Heart left ventricle (tissue), 13 donors: ENCODE measurements around the gene TMEM238.

Experiments
- POLR2A ChIP-seq, 2 donors: fragments of 450-650 bp; IDR thresholded peaks; one replicate each; pipeline ENCODE4 v1.6.1; 2017; ENCODE audit warnings: antibody characterized with exemption in 2 of 2, mild to moderate bottlenecking in 2 of 2, moderate library complexity in 2 of 2
- TF ChIP-seq, protein P1 (sequence below), 12 donors: fragments of 200-600 bp; sonication (generic) in 4 of 12; IDR thresholded peaks; one replicate each; pipeline versions ENCODE4 v1.5.0 to v1.8.0; 2018 to 2022; ENCODE audit warnings: antibody characterized with exemption in 12 of 12, mild to moderate bottlenecking in 5 of 12
- donor health status: ischemic (EF 13 %, LVEDD 7.1; RV severe dilation, severe dysfunction).
- donor health status: DM: no; HTN: yes; CAD: no.
- donor health status: DM: no; HTN: no; CAD: no.
- donor health status: ischemic (EF 25% LVEDD 6.9; RV normal size, moderate dysfunction).
- donor health status: ischemic (EF 25% LVEDD 5.7; RV mildly dilated, moderate dysfunction).
- donor health status: ischemic (EF 35%, LVEDD 5.7; RV mildly dilated, moderate dysfunction).
- donor health status: nonischemic (EF 11% LVEDD 7.7; RV severe dilation, severe dysfunction).
- donor health status: DM: yes; HTN: yes; CAD: no.
- donor health status: PGD.
- donor health status: ischemic (EF 29% LVEDD 5.4; RV normal size, mild dysfunction).
- donor health status: nonischemic (EF 23%, LVEDD 6.1; RV moderate dilation, normal function).

DNA sequence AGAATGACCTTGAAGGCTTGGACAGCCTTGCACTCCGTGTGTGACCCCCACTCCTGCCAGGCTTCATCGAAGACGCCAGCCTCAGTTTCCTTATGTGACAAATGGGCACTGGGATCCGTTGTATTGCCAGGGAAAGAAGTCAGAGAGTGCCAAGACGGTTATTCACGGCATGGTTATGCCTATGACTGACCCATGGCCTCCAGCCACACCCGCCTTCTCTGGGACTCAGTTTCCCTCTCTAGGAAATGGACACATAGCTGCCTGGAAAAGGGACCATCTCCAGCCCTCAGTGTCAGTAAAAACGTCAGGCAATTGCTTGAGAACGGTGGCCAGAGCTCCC is 24.4 kb upstream of the TMEM238 start:
- TF ChIP-seq, protein P1, sequence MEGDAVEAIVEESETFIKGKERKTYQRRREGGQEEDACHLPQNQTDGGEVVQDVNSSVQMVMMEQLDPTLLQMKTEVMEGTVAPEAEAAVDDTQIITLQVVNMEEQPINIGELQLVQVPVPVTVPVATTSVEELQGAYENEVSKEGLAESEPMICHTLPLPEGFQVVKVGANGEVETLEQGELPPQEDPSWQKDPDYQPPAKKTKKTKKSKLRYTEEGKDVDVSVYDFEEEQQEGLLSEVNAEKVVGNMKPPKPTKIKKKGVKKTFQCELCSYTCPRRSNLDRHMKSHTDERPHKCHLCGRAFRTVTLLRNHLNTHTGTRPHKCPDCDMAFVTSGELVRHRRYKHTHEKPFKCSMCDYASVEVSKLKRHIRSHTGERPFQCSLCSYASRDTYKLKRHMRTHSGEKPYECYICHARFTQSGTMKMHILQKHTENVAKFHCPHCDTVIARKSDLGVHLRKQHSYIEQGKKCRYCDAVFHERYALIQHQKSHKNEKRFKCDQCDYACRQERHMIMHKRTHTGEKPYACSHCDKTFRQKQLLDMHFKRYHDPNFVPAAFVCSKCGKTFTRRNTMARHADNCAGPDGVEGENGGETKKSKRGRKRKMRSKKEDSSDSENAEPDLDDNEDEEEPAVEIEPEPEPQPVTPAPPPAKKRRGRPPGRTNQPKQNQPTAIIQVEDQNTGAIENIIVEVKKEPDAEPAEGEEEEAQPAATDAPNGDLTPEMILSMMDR (IDR thresholded peaks at IDR 0.05) = no peak
- no peak for TF ChIP-seq POLR2A (IDR thresholded peaks at IDR 0.05)
